OCI-LY3 (cell line): ENCODE measurements around the gene SQSTM1.

ENCODE experiments used
- H2AFZ ChIP-seq: fragments of 200-600, 300-600 bp; shearing (Covaris generic); 2 replicates; pipeline ENCODE4 v1.6.0; 2014; ENCODE audit warnings: antibody characterized with exemption, low read depth, low read length
- H3K27ac ChIP-seq: fragments of 200-600, 300-600 bp; sonication (generic); 2 replicates; pipeline ENCODE4 v1.5.1; 2014; ENCODE audit warnings: mild to moderate bottlenecking, low read length, moderate library complexity, mixed read lengths
- H3K27me3 ChIP-seq: fragments of 200-600, 300-600 bp; sonication (generic); 2 replicates; pipeline ENCODE4 v1.6.1; 2014; ENCODE audit warnings: low read depth, low read length, mixed read lengths
- H3K36me3 ChIP-seq: fragments of 200-600, 300-600 bp; sonication (generic); replicated peaks from 2 replicates; pipeline ENCODE3; 2014; ENCODE audit warnings: low read depth, low read length, mixed read lengths
- H3K4me1 ChIP-seq: fragments of 300-600, 200-600 bp; sonication (generic); 2 replicates; pipeline ENCODE4 v1.6.1; 2014; ENCODE audit warnings: low read length, mixed read lengths
- H3K4me2 ChIP-seq: fragments of 200-600, 300-600 bp; sonication (generic); 2 replicates; pipeline ENCODE4 v1.6.1; 2014; ENCODE audit warnings: low read length, mixed read lengths
- H3K4me3 ChIP-seq: fragments of 300-600, 200-600 bp; sonication (generic); 2 replicates; pipeline ENCODE4 v1.5.1; 2014; ENCODE audit warnings: antibody characterized with exemption, mild to moderate bottlenecking, low read length, moderate library complexity
- H3K79me2 ChIP-seq: fragments of 300-600, 200-600 bp; shearing (Covaris generic); 2 replicates; pipeline ENCODE4 v1.6.1; 2014; ENCODE audit warnings: mild to moderate bottlenecking, low read length, mixed read lengths
- H3K9ac ChIP-seq: fragments of 300-600, 200-600 bp; shearing (Covaris generic); 2 replicates; pipeline ENCODE4 v1.6.0; 2014; ENCODE audit warnings: mild to moderate bottlenecking, low read length, moderate library complexity
- H3K9me3 ChIP-seq: fragments of 200-600, 300-600 bp; shearing (Covaris generic); 2 replicates; pipeline ENCODE4 v1.6.1; 2014; ENCODE audit warnings: low read length, mixed read lengths; ENCODE audit not compliant: insufficient read depth
- H4K20me1 ChIP-seq: fragments of 200-600, 300-600 bp; sonication (generic); 2 replicates; pipeline ENCODE4 v1.6.1; 2016; ENCODE audit warnings: low read length, mixed read lengths; ENCODE audit not compliant: insufficient read depth
- CTCF ChIP-seq: fragments of 200-600, 300-600 bp; sonication (generic); IDR thresholded peaks from 2 replicates; pipeline ENCODE4 v1.5.1; 2014; ENCODE audit warnings: antibody characterized with exemption, low read length, low read depth
- EZH2phosphoT487 ChIP-seq: fragments of 200-600 bp; shearing (Covaris generic); IDR thresholded peaks from 2 replicates; pipeline ENCODE4 v1.6.1; 2018; ENCODE audit warnings: antibody characterized with exemption, mixed run types, low read depth

SQSTM1 gene

GRCh38 chr5:179876610-179876952 is 55.9 kb downstream of the SQSTM1 start:
- Histone ChIP-seq H2AFZ (no peak overlapping the region), H3K9ac (no peak overlapping the region), H3K36me3 (peaks cover 53% of the 10 kb centered on the region), H3K4me3 (no peak overlapping the region), H3K4me2 (no peak overlapping the region), H3K27ac (no peak overlapping the region), H3K27me3 (no peaks in the 10 kb centered on the region), H4K20me1 (no peaks in the 10 kb centered on the region), H3K79me2 (no peaks in the 10 kb centered on the region), H3K4me1 (no peaks in the 10 kb centered on the region), H3K9me3 (no peaks in the 10 kb centered on the region)
- TF ChIP-seq EZH2phosphoT487 (no peak), CTCF (no peak)

GRCh38 chr5:179878222-179879002 is 57.7 kb downstream of the SQSTM1 start:
- H2AFZ ChIP-seq: no peak overlapping the region
- no peaks in the 10 kb centered on the region for H3K79me2 ChIP-seq
- H3K36me3 ChIP-seq: peaks cover 57% of the 10 kb centered on the region
- no peaks in the 10 kb centered on the region for H3K27me3 ChIP-seq
- H3K4me3 ChIP-seq: no peak overlapping the region
- H3K9ac ChIP-seq: no peak overlapping the region
- H4K20me1 ChIP-seq: no peaks in the 10 kb centered on the region
- H3K9me3 ChIP-seq: peaks cover 11% of the 10 kb centered on the region; the same call in 1 of the 2 replicates
- no peak for TF ChIP-seq EZH2phosphoT487
- TF ChIP-seq CTCF: no peak
- H3K4me2 ChIP-seq: no peak overlapping the region
- no peak overlapping the region for H3K27ac ChIP-seq
- H3K4me1 ChIP-seq: no peaks in the 10 kb centered on the region

- Histone ChIP-seq H4K20me1 (no peaks in the 10 kb centered on the region), H3K36me3 (peaks cover 57% of the 10 kb centered on the region), H3K4me3 (no peak overlapping the region), H3K4me2 (no peak overlapping the region), H3K27me3 (no peaks in the 10 kb centered on the region), H3K9me3 (peaks cover 15% of the 10 kb centered on the region; the same call in 1 of the 2 replicates), H3K27ac (no peak overlapping the region), H2AFZ (no peak overlapping the region), H3K9ac (no peak overlapping the region), H3K79me2 (no peaks in the 10 kb centered on the region), H3K4me1 (no peaks in the 10 kb centered on the region)
- no peak for TF ChIP-seq CTCF
Observed at GRCh38 chr5:179879003-179879689, 58.4 kb downstream of the SQSTM1 start.

GRCh38 chr5:179879690-179880010 is 58.9 kb downstream of the SQSTM1 start:
- Histone ChIP-seq H3K27me3 (no peaks in the 10 kb centered on the region), H3K4me2 (no peak overlapping the region), H3K9ac (no peak overlapping the region), H3K27ac (no peak overlapping the region), H3K4me3 (no peak overlapping the region), H4K20me1 (no peaks in the 10 kb centered on the region), H3K4me1 (no peaks in the 10 kb centered on the region), H2AFZ (no peak overlapping the region), H3K79me2 (no peaks in the 10 kb centered on the region), H3K36me3 (peaks cover 57% of the 10 kb centered on the region), H3K9me3 (peaks cover 19% of the 10 kb centered on the region; the same call in 1 of the 2 replicates)
- TF ChIP-seq EZH2phosphoT487 (no peak), CTCF (no peak)
